CD8-positive, alpha-beta memory T cell (primary cell): Measurements from ENCODE around the gene SNF8. TPM values are rescaled to one million over a fixed set of nuclear protein-coding genes. Genes with fewer than 3 reads are reported as not detected.

ENCODE experiments used
- CTCF ChIA-PET: fragments of 350-600 bp; sonication (Branson Sonifier 250); formaldehyde crosslinking; loops from one replicate; lab custom pipeline; 2021; ENCODE audit warnings: antibody characterized with exemption; lab: Charles Lee
- POLR2A ChIA-PET: fragments of 350-600 bp; sonication (Branson Sonifier 250); formaldehyde crosslinking; loops from one replicate; lab custom pipeline; 2021; ENCODE audit warnings: antibody characterized with exemption; lab: Charles Lee
- DNase-seq, 5 donors: peaks; one replicate each; pipeline versions ENCODE4 v3.0.0 to v3.0.0-alpha.2; 2020 to 2022; ENCODE audit warnings: mixed read lengths in 1 of 5
- H3K27ac ChIP-seq: one replicate; pipeline ENCODE4 v1.7.0; 2013; ENCODE audit warnings: low read depth, mild to moderate bottlenecking, low read length, moderate library complexity
- H3K27me3 ChIP-seq: 2 replicates; pipeline ENCODE4 v1.7.0; 2013; ENCODE audit warnings: low read length, mild to moderate bottlenecking; ENCODE audit not compliant: insufficient read depth, poor library complexity, severe bottlenecking
- H3K36me3 ChIP-seq: 2 replicates; pipeline ENCODE4 v1.7.0; 2013; ENCODE audit warnings: mild to moderate bottlenecking, low read length, moderate library complexity; ENCODE audit not compliant: insufficient read depth
- H3K4me1 ChIP-seq: 2 replicates; pipeline ENCODE4 v1.7.0; 2013; ENCODE audit warnings: mild to moderate bottlenecking, low read length, moderate library complexity; ENCODE audit not compliant: insufficient read depth
- H3K4me3 ChIP-seq: 2 replicates; pipeline ENCODE4 v1.7.0; 2013; ENCODE audit warnings: mild to moderate bottlenecking, low read length
- H3K9me3 ChIP-seq: 2 replicates; pipeline ENCODE4 v1.7.0; 2013; ENCODE audit warnings: mild to moderate bottlenecking, low read length
- H3K27ac Mint-ChIP-seq, 8 donors: one replicate each; pipeline ENCODE4 v1.8.0; 2020 to 2021; ENCODE audit warnings: mixed read lengths in 8 of 8, mild to moderate bottlenecking in 6 of 8, inconsistent platforms in 3 of 8, moderate library complexity in 3 of 8
- H3K27me3 Mint-ChIP-seq, 2 donors: one replicate each; pipeline ENCODE4 v1.8.0; 2020 to 2021; ENCODE audit warnings: mixed read lengths in 2 of 2, mild to moderate bottlenecking in 1 of 2, moderate library complexity in 1 of 2
- H3K36me3 Mint-ChIP-seq, 3 donors: one replicate each; pipeline ENCODE4 v1.8.0; 2020 to 2021; ENCODE audit warnings: mixed read lengths in 3 of 3, inconsistent platforms in 1 of 3, mild to moderate bottlenecking in 1 of 3
- H3K4me1 Mint-ChIP-seq, 3 donors: one replicate each; pipeline ENCODE4 v1.8.0; 2020 to 2021; ENCODE audit warnings: mixed read lengths in 3 of 3, inconsistent platforms in 1 of 3, mild to moderate bottlenecking in 1 of 3
- H3K4me3 Mint-ChIP-seq, 7 donors: one replicate each; pipeline ENCODE4 v1.8.0; 2020 to 2021; ENCODE audit warnings: mixed read lengths in 7 of 7, mild to moderate bottlenecking in 6 of 7, moderate library complexity in 4 of 7, inconsistent platforms in 2 of 7
- H3K9me3 Mint-ChIP-seq, 5 donors: one replicate each; pipeline ENCODE4 v1.8.0; 2020 to 2022; ENCODE audit warnings: mixed read lengths in 5 of 5, mild to moderate bottlenecking in 3 of 5, moderate library complexity in 2 of 5, inconsistent platforms in 1 of 5
- polyA plus RNA-seq: library from polyadenylated mRNA; unstranded; fragments of 300-500 nt; fragmentation: Illumina TruSeq; gene quantifications from one replicate; pipeline ENCODE4 v1.2.3, GENCODE V29; 2021
- total RNA-seq, 2 experiments: library from RNA; stranded (reverse); gene quantifications; one replicate each; pipeline ENCODE4 v1.2.3, GENCODE V29; 2021

The SNF8 gene
- total and polyA plus RNA-seq, 3 experiments from 2014 or later, result 113 to 161 (median 151) TPM

- Histone ChIP-seq H3K9me3 (no peaks in the 10 kb centered on the region), H3K4me3 (no peak overlapping the region), H3K27me3 (no peaks in the 10 kb centered on the region), H3K4me1 (peaks cover 20% of the 10 kb centered on the region), H3K27ac (no peak overlapping the region), H3K36me3 (peaks cover 8% of the 10 kb centered on the region)
- H3K36me3 Mint-ChIP-seq, result peaks cover 3 to 43% (median 3%) of the 10 kb centered on the region in 3 donors
- no peaks in the 10 kb centered on the region for H3K27me3 Mint-ChIP-seq
- no peaks in the 10 kb centered on the region for H3K9me3 Mint-ChIP-seq
- ChIA-PET CTCF (interaction anchor here (1.0 to 1.8 kb wide), 2 partner anchors 10 to 11 kb away, joined by 3 to 8 read pairs; no protein-coding TSS in a partner anchor), POLR2A (no interaction called here)
- H3K4me3 Mint-ChIP-seq, result no peak overlapping the region
- no peak overlapping the region for H3K27ac Mint-ChIP-seq
- DNase-seq, result no peak
- peaks cover 24 to 31% (median 29%) of the 10 kb centered on the region in 3 donors for H3K4me1 Mint-ChIP-seq
Measured at GRCh38 chr17:48894886-48895285, 49.8 kb downstream of the SNF8 start.

- DNase-seq, result no peak
- H3K4me3 Mint-ChIP-seq, result peak overlapping the region; percentile 60 to 94 (median 92)
- H3K9me3 ChIP-seq, result no peaks in the 10 kb centered on the region
- H3K36me3 ChIP-seq, result peaks cover 8% of the 10 kb centered on the region
- H3K27me3 Mint-ChIP-seq, result no peaks in the 10 kb centered on the region
- H3K4me1 Mint-ChIP-seq, result peaks cover 24 to 31% (median 29%) of the 10 kb centered on the region in 3 donors
- no peaks in the 10 kb centered on the region for H3K9me3 Mint-ChIP-seq
- H3K27ac ChIP-seq, result peak overlapping the region; percentile 84
- POLR2A ChIA-PET, result interaction anchor here (0.5 to 2.6 kb wide), 3 partner anchors 14 to 80 kb away, joined by 3 to 35 read pairs (median 4); partner anchors contain the start of gene UBE2Z
- H3K4me3 ChIP-seq, result peak overlapping the region; percentile 71
- peaks cover 3 to 42% (median 3%) of the 10 kb centered on the region in 3 donors for H3K36me3 Mint-ChIP-seq
- CTCF ChIA-PET, result interaction anchor here (0.8 to 2.6 kb wide), 7 partner anchors 9 to 15 kb away, joined by 3 to 13 read pairs (median 7); partner anchors contain the start of gene UBE2Z
- H3K27ac Mint-ChIP-seq, result peak overlapping the region; percentile 85 to 99 (median 98)
- H3K27me3 ChIP-seq, result no peaks in the 10 kb centered on the region
- peaks cover 20% of the 10 kb centered on the region for H3K4me1 ChIP-seq
Measured at GRCh38 chr17:48893646-48894508, 50.8 kb downstream of the SNF8 start.

- H3K27me3 ChIP-seq, result no peaks in the 10 kb centered on the region
- H3K4me3 Mint-ChIP-seq, result peak overlapping the region; percentile 77 to 94 (median 92)
- POLR2A ChIA-PET, result interaction anchor here (0.5 to 2.6 kb wide), 6 partner anchors 15 to 79 kb away, joined by 3 to 35 read pairs (median 4); partner anchors contain the start of genes SNF8 and UBE2Z
- peak overlapping the region; percentile 71 for H3K4me3 ChIP-seq
- H3K4me1 Mint-ChIP-seq, result peaks cover 24 to 31% (median 29%) of the 10 kb centered on the region in 3 donors
- peaks cover 20% of the 10 kb centered on the region for H3K4me1 ChIP-seq
- H3K27ac ChIP-seq, result peak overlapping the region; percentile 84
- peaks cover 8% of the 10 kb centered on the region for H3K36me3 ChIP-seq
- peak overlapping the region; percentile 85 to 99 (median 98) for H3K27ac Mint-ChIP-seq
- H3K36me3 Mint-ChIP-seq, result peaks cover 3 to 38% (median 3%) of the 10 kb centered on the region in 3 donors
- CTCF ChIA-PET, result interaction anchor here (1.0 to 2.6 kb wide), 5 partner anchors 9 to 15 kb away, joined by 3 to 13 read pairs (median 7); partner anchors contain the start of gene UBE2Z
- H3K27me3 Mint-ChIP-seq, result no peaks in the 10 kb centered on the region
- no peaks in the 10 kb centered on the region for H3K9me3 Mint-ChIP-seq
- peak in 1 of 5 donors; percentile 52 for DNase-seq
- H3K9me3 ChIP-seq, result no peaks in the 10 kb centered on the region
Measured at GRCh38 chr17:48892940-48893645, 51.5 kb downstream of the SNF8 start.

DNA sequence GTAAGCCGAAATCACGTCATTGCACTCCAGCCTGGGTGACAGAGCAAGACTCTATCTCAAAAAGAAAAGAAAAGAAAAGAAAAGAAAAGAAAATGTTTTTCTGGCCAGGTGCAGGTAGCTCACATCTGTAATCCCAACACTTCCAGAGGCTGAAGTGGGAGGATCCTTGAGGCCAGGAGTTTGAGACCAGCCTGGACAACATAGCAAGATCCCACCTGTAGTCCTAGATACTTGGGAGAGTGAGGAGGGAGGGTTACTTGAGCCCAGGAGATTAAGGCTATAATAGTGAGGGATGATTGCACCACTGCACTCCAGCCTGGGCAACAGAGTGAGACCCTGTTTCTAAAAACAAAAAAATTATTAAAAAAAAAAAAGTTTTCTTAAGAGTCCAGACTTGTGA is 54.6 kb downstream of the SNF8 start:
- H3K9me3 ChIP-seq, result no peaks in the 10 kb centered on the region
- H3K4me3 ChIP-seq, result no peak overlapping the region
- Mint-ChIP-seq H3K36me3 (peaks cover 0 to 13% (median 0%) of the 10 kb centered on the region in 3 donors), H3K9me3 (no peaks in the 10 kb centered on the region), H3K4me1 (peaks cover 24 to 31% (median 29%) of the 10 kb centered on the region in 3 donors), H3K4me3 (no peak overlapping the region), H3K27me3 (no peaks in the 10 kb centered on the region), H3K27ac (peak overlapping the region in 1 of 8 donors; percentile 81)
- peaks cover 3% of the 10 kb centered on the region for H3K36me3 ChIP-seq
- H3K27me3 ChIP-seq, result no peaks in the 10 kb centered on the region
- ChIA-PET POLR2A (no interaction called here), CTCF (interaction anchor here (1.3 to 3.0 kb wide), 3 partner anchors 10 to 211 kb away, joined by 3 to 15 read pairs (median 11); no protein-coding TSS in a partner anchor)
- DNase-seq, result no peak
- H3K4me1 ChIP-seq, result peaks cover 20% of the 10 kb centered on the region
- H3K27ac ChIP-seq, result no peak overlapping the region

GRCh38 chr17:48883171-48883570 is 61.5 kb downstream of the SNF8 start:
- H3K36me3 Mint-ChIP-seq, result no peaks in the 10 kb centered on the region
- Histone ChIP-seq H3K9me3 (no peaks in the 10 kb centered on the region), H3K4me1 (no peaks in the 10 kb centered on the region), H3K27me3 (peaks cover 4% of the 10 kb centered on the region), H3K4me3 (no peak overlapping the region), H3K27ac (no peak overlapping the region), H3K36me3 (no peaks in the 10 kb centered on the region)
- peaks cover 0 to 3% of the 10 kb centered on the region in 2 donors for H3K27me3 Mint-ChIP-seq
- CTCF ChIA-PET, result interaction anchor here (1.4 to 2.2 kb wide), 7 partner anchors 10 to 204 kb away, joined by 3 to 20 read pairs (median 4); partner anchors contain the start of gene ATP5MC1
- H3K9me3 Mint-ChIP-seq, result no peaks in the 10 kb centered on the region
- H3K4me3 Mint-ChIP-seq, result no peak overlapping the region
- no peak for DNase-seq
- POLR2A ChIA-PET, result no interaction called here
- H3K27ac Mint-ChIP-seq, result no peak overlapping the region
- H3K4me1 Mint-ChIP-seq, result peaks cover 4 to 14% (median 7%) of the 10 kb centered on the region in 3 donors

GRCh38 chr17:48882272-48882671 is 62.4 kb downstream of the SNF8 start:
- no peak overlapping the region for H3K4me3 ChIP-seq
- CTCF ChIA-PET, result interaction anchor here (0.6 to 6.1 kb wide), 5 partner anchors 9 to 151 kb away, joined by 3 to 214 read pairs (median 3); partner anchors contain the start of gene TTLL6
- no peaks in the 10 kb centered on the region for H3K4me1 ChIP-seq
- DNase-seq, result no peak
- Mint-ChIP-seq H3K27ac (no peak overlapping the region), H3K9me3 (no peaks in the 10 kb centered on the region), H3K4me1 (peaks cover 4 to 14% (median 7%) of the 10 kb centered on the region in 3 donors), H3K27me3 (peaks cover 3 to 5% of the 10 kb centered on the region in 2 donors), H3K36me3 (no peaks in the 10 kb centered on the region), H3K4me3 (peak overlapping the region in 1 of 7 donors; percentile 10)
- H3K27me3 ChIP-seq, result peaks cover 4% of the 10 kb centered on the region
- H3K27ac ChIP-seq, result no peak overlapping the region
- H3K9me3 ChIP-seq, result no peaks in the 10 kb centered on the region
- no peaks in the 10 kb centered on the region for H3K36me3 ChIP-seq
- POLR2A ChIA-PET, result no interaction called here
